HEK293T (cell line): ENCODE results near the gene CTNNA3.
"Not testable (repeated sequence)": the region's sequence is repeated elsewhere in the genome, so short reads cannot be mapped to it uniquely, and the experiment has no call there.

Source experiments
- ARNT ChIP-seq: fragments of 450-650 bp; IDR thresholded peaks from 2 replicates; pipeline ENCODE4 v1.6.1; 2017; ENCODE audit warnings: mild to moderate bottlenecking
- BHLHE40 ChIP-seq: fragments of 450-650 bp; IDR thresholded peaks from 2 replicates; pipeline ENCODE4 v1.6.1; 2016; ENCODE audit warnings: mild to moderate bottlenecking, moderate library complexity, borderline replicate concordance
- CTBP1 ChIP-seq: fragments of 450-650 bp; IDR thresholded peaks from 2 replicates; pipeline ENCODE4 v1.6.1; 2016; ENCODE audit warnings: borderline replicate concordance
- ELF4 ChIP-seq: fragments of 450-650 bp; IDR thresholded peaks from 2 replicates; pipeline ENCODE4 v1.6.1; 2017; ENCODE audit warnings: antibody characterized with exemption
- FOXK2 ChIP-seq: fragments of 450-650 bp; IDR thresholded peaks from 2 replicates; pipeline ENCODE4 v1.6.1; 2016; ENCODE audit warnings: mild to moderate bottlenecking
- FOXM1 ChIP-seq: fragments of 450-650 bp; IDR thresholded peaks from 2 replicates; pipeline ENCODE4 v1.6.1; 2017; ENCODE audit warnings: mild to moderate bottlenecking, borderline replicate concordance
- HDGF ChIP-seq: fragments of 450-650 bp; IDR thresholded peaks from 2 replicates; pipeline ENCODE4 v1.6.1; 2017; ENCODE audit warnings: antibody characterized with exemption, borderline replicate concordance
- L3MBTL2 ChIP-seq: fragments of 450-650 bp; conservative IDR thresholded peaks from 2 replicates; pipeline ENCODE4 v1.6.1; 2016; ENCODE audit warnings: mild to moderate bottlenecking
- NFRKB ChIP-seq: fragments of 450-650 bp; IDR thresholded peaks from 2 replicates; pipeline ENCODE4 v1.6.1; 2016; ENCODE audit warnings: mild to moderate bottlenecking, moderate library complexity
- SP1 ChIP-seq: fragments of 450-650 bp; IDR thresholded peaks from 2 replicates; pipeline ENCODE4 v1.6.1; 2017
- SUZ12 ChIP-seq: fragments of 450-650 bp; IDR thresholded peaks from 2 replicates; pipeline ENCODE4 v1.6.1; 2016; ENCODE audit warnings: mild to moderate bottlenecking
- TF ChIP-seq, protein P1 (sequence below): fragments of 450-650 bp; IDR thresholded peaks from 2 replicates; pipeline ENCODE4 v1.6.1; 2016

GRCh38 chr10:67230680-67231500, 465.1 kb downstream of the CTNNA3 start:
- not testable (repeated sequence) for TF ChIP-seq FOXK2, FOXM1, SUZ12, BHLHE40, SP1, ELF4, NFRKB, CTBP1, HDGF, ARNT, L3MBTL2
- TF ChIP-seq, protein P1, sequence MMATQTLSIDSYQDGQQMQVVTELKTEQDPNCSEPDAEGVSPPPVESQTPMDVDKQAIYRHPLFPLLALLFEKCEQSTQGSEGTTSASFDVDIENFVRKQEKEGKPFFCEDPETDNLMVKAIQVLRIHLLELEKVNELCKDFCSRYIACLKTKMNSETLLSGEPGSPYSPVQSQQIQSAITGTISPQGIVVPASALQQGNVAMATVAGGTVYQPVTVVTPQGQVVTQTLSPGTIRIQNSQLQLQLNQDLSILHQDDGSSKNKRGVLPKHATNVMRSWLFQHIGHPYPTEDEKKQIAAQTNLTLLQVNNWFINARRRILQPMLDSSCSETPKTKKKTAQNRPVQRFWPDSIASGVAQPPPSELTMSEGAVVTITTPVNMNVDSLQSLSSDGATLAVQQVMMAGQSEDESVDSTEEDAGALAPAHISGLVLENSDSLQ = not testable (repeated sequence)
